HG02938 (cell line): ENCODE measurements around the gene SLC38A10.

Source experiments
- ATAC-seq: cut with Tn5 transposase; IDR thresholded peaks from one replicate; pipeline ENCODE4 v1.9.1; 2021; ENCODE audit warnings: mild to moderate bottlenecking, moderate library complexity; ENCODE audit not compliant: unreplicated experiment

The SLC38A10 gene

GRCh38 chr17:81295031-81295675 is at the start of gene SLC38A10:
Gene SLC38A10, minus strand, starts transcription at chr17:81295307. Its CDS starts 386 bp downstream, at chr17:81294921.
- peak; percentile 77 for ATAC-seq

- no peak for ATAC-seq
These were observed 47.4 kb upstream of the SLC38A10 start for GRCh38 chr17:81342269-81343070.

DNA sequence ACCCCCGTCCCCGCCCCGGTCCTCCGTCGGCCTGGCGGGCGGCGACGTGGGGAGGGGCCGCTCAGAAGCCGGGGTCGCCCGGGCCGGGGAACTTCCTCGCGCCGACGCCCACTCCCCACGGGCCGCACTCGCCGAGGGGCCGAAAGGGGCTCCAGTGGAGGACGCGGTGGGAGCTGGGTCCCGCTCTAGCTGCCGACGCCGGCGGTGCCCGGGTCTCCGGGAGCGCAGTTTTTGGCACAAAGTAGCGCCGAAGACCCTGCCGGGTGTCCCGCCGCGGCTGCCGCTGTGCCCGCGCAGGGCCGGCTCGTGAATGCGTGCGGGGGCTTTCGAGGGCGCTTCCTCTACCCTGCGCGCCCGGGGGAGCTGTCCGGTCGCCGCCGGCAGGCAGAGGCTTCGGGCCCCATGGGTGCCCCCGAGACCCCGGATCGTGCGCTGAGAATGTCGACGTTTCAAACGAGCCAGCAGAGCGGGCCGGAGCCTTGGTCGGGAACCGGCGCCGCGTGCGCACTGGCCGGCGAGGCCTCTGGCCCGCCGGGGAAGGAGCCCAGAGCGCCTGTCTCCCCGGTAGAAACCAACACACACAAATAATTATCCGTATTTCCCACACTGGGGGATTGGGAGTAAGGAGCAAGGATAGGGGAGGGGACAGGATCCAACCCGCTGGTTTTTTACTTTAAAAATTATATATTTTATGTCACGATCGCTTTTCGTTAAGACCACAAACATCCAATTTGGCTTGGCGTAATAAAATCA is 46.6 kb upstream of the SLC38A10 start:
- no peak for ATAC-seq

DNA sequence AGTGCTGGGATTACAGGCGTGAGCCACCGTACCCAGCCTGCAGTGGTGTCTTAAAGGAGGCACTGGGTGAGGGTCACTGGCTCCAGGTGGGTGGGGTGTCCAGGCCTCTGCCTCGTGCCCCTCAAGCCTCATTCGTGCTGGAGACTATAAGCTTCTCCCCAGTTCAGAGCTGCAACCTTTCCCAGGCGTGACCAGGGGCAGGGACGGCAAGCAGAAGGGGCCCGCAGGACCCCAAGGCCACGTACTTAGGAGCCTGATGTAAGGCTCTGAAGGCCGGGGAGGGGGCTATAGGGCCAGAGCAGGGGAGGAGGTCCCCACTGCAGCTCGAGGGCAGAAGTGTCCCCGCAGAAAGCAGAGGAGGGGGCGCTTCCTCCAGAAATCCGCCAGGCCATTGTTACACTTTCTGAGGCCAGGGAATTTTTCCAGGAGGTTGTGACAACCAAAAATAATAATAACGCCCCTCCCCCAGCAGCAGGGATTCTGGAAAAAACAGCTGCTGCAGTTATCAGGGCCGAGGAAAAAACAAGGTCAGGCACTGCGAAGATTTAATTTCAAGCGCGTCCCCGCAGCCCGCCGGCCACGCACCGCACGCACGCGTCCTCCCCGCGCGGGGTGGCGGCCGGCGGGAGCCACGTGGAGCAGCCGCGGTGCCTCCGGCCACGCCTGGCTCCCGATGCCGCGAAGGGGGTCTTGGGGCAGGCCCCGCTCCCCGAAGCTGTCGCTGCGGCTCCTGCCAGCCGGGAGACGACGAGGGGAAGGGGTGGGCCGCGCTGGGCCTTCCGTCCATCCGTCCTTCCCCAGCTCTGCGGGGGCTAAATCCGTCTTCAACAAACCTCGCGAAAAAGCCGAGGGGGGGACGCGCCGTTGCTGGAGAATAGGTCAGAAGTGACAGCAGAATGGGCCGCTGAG is 45.8 kb upstream of the SLC38A10 start:
- ATAC-seq = no peak

GRCh38 chr17:81339534-81340296 is 44.6 kb upstream of the SLC38A10 start:
- no peak for ATAC-seq

DNA sequence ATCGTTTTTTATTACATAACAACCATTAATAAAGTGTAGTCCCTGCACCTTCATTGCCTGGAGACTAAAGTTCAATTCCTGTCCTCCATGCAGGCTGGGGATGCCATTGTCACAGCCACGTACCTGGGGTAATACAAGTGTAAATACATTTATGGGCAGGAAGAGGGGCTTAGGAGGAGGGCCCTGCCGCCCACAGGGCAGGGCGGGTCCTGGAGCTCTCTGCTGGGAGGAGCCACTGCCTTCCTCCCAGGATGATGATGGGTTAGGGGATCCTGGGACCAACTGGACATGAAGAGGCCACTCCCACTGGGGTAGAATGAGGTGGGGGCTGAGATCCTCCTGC is 44.1 kb upstream of the SLC38A10 start:
- no peak for ATAC-seq

- ATAC-seq = no peak
These were observed 43.4 kb upstream of the SLC38A10 start for GRCh38 chr17:81338274-81339190.

DNA sequence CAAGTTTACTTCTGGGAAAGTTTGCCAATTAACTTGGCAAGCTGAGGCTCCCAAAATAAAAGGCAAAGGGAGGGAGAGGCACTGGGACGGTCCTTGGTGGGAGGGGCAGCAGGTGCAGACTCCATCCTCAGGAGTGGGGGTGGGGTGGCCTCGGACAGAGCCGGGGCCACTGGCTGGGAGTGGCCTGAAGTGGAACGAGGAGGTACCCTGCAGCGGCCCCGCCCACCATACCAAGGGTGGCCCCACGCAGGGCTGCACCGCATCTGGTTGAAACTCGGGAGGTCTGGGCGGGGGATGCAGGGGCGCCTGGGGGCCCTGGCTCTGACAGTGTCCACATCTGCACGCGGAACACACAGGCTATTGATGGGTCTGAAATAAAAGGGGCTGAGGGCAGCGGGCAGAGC is 42.4 kb upstream of the SLC38A10 start:
- ATAC-seq = no peak

DNA sequence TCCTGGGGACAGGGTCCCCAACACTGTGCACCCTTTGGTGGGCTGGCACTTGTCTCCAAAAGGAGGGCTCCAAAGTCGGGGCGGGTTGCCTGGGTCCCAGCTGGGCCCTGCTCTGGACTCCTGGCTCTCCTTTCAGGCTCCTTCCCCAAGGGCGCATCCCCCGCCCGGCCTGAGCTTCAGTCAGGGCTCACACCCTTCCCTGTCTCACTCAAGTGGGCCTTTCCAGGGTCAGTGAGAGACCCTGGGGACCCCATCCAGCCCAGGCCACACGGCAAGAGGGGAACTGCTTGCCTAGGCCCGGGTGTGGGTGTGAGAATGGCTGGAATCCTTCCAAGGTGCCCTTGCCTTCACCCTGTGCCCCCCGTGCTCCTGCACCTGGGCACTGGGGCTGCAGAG is 41.8 kb upstream of the SLC38A10 start:
- ATAC-seq = no peak

DNA sequence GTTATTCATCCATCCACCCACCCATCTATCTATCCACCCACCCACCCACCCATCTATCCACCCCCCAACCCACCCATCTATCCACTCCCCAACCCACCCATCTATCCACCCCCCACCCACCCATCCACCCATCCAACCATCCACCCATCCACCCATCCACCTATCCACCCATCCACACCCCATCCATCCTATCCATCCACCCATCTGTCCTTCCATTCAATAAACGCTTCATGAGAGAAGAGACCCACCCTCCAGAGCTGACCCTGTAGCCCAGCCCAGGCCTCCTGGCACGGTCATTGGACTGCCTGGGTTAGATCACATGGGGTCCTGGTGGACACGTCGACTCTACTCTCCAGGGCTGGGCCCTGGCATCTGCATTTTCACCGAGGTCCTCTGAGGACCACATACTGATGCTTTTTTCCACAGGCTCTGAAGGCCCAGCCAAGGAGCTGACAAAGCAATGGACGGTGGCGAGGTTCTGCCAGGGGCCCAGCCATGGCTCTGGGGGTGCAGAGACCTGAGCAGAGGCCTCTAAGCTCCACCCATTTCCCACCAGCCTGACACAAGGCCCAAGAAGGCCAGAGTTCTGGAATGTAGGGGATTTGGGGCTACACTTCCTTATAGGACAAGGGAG is 41.3 kb upstream of the SLC38A10 start:
- ATAC-seq = no peak

DNA sequence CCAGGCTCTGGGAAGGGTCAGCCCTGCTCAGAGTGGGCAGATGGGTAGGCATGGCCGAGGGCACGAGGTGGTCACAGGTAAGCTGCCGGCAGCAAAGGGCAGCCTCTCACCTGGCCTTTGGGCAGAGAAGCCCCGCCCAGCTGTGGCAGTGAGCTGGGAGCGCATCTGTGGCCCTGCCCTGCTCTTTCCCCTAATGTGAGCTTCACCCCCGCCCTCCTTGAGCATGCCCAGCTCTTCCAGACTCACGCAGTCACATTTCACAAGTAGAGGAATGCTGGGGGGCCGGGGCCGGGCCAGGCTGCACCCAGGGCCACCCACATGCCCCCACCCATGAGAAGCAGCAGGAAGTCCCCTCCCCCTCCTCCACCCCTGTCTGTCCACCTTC is 40.7 kb upstream of the SLC38A10 start:
- ATAC-seq = no peak

GRCh38 chr17:81334987-81335772 is 40.1 kb upstream of the SLC38A10 start:
- no peak for ATAC-seq

- ATAC-seq = no peak
These were observed 39.3 kb upstream of the SLC38A10 start for GRCh38 chr17:81334391-81334901.

- no peak for ATAC-seq
These were observed 38.7 kb upstream of the SLC38A10 start for GRCh38 chr17:81333616-81334368.

DNA sequence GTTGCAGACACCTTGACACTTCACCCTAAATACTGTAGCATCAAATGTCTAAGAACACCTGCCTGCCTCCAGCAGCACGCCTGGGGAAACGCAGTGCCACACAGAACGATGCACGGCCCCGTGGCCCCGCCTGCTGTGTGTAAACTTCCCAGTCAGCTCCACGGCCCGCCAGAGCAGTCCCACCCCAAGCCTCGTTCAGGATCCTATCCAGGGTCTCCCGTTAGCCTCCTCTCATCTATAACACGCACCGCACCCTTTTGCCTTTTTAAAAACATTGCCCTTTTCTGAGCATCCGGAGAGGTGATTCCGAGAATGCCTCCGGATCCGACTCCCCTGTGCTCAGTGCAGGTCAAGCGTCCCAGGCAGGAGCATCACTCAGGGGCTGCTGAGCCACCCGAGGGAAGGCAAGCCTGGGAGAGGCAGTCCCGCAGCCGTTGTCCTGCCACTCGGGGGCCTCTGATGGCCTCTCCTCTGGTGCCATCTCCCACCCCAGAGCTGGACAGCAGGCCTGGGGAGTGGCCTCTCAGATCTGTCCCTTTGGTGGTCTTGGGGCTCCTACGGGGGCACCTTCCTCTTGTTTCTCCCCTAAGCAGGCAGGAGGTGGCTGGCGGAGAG is 37.9 kb upstream of the SLC38A10 start:
- no peak for ATAC-seq

GRCh38 chr17:81332118-81332834 is 37.2 kb upstream of the SLC38A10 start:
- ATAC-seq = no peak
